SW 1271 (cell line): ENCODE results near the gene KLHDC8B.

Experiments used
- DNase-seq, 2 experiments: peaks; one replicate each; lab custom pipeline; 2025; lab: John Stamatoyannopoulos, UW

Gene KLHDC8B

DNA sequence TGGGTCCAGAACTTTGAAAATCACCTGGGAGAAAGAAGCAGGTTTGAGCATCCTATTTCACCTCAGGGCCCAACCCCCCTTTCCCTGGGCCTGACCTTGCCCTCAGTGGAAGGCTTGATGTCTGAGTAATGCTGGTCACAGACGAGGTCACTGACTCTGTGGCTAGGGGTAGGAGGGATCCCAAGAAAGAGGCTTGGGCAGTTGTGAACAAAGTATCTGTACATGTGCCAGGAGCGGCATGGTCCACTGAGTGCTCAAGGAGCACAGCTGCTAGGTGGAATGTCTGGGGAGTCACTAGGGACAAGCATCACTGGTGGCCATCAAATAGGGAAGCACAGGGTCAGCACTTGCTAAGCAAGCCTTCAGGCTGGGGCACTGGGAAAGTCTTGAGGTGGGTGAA, 12.6 kb upstream of the KLHDC8B start:
- no peak for DNase-seq

- DNase-seq = no peak
These were observed 10.2 kb upstream of the KLHDC8B start for GRCh38 chr3:49161197-49161596.

DNA sequence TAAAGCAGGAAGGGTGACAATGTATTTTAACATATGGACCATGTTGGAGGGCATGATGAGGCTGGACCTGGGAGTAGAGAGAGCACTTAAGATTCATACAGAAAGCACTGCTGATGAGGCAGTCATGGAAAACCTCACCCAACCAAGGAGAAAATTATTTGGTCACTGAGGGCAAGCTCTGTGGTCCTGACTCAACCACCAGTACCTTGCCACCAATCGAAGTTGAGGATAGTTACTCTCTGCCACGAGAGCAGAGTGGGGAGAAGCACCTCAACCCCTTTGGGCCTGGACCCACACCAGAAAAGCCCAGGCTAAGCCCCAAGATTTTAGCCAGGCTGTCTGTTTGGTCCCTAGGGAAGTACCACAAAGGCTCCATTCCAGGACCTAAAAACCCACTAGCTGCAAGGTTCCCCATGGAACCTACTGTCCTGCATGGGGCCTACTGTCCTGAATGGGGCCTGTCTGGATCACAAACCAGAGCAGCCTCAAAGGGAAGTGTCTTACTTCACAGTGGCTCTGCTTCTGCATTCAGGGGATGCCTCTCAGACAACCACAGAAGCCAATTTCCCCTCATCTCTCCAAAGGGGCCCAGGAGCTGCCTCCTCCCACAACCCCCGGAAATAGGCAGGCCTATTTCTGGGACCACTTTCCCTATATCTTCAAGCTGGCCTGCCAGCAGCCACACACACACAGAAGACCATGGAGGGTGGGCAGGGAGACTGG, 9.4 kb upstream of the KLHDC8B start:
- no peak for DNase-seq

DNA sequence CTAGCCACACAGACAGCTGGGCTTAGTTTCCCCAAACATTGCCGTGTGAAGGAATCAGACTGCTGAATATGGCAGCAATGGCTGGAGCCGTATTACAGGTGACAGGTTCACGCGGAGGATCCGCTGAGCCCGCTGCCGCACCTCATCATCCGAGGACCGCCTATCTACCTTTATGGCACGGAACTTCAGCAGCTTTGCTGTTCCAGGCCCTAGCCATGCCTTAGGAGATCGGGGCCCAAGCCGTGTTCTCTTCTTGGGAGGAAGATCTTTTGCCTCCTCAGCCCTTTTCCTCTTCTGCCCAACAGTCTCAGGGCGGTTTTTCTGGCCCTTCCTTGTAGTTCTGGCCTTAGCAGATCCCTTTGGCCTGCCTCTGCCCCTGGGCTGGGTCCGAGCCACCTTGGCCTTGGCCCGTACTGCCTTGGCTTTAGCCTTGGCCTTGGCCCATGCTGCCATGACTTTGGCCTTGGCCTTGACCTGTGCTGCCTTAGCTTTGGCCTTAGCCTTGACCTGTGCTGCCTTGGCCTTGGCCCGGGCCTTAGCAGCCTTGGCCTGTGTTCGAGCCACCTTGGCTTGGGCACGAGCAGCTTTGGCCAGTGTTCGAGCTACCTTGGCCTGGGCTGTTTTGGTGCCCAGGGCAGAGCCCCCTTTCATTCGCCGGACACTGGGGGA, 8.5 kb upstream of the KLHDC8B start:
- DNase-seq = no peak

- no peak for DNase-seq
These were observed 7.8 kb upstream of the KLHDC8B start for GRCh38 chr3:49163609-49164008.

- DNase-seq = no peak
These were observed 6.2 kb upstream of the KLHDC8B start for GRCh38 chr3:49164983-49165720.

- DNase-seq = peak; percentile 35 to 37
These were observed 5.3 kb upstream of the KLHDC8B start, which contains the start of gene CCDC71 for GRCh38 chr3:49165771-49166751. Gene CCDC71, minus strand, starts transcription at chr3:49166331. Its CDS starts 2,123 bp downstream, at chr3:49164208.

GRCh38 chr3:49166752-49167556, 4.4 kb upstream of the KLHDC8B start:
- no peak for DNase-seq

DNA sequence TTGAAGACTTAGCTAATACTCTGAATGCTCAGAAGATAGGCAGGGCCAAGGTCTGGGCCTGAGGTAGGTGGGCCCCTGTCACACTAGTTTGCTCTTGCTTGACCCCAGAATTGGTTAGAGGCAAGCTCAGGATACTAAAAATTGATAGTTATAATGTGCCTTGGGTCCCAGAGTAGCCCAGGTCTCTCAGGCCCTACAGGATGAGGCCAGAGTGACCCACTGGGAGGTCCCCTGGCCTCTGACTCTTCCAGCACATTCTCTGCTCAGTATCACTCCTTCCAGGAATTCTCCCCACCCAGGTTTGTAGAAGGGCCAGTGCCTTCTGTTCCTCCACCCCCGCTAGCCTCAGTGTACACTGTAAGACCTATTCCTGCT, 667 bp upstream of the KLHDC8B start:
- no peak for DNase-seq

DNA sequence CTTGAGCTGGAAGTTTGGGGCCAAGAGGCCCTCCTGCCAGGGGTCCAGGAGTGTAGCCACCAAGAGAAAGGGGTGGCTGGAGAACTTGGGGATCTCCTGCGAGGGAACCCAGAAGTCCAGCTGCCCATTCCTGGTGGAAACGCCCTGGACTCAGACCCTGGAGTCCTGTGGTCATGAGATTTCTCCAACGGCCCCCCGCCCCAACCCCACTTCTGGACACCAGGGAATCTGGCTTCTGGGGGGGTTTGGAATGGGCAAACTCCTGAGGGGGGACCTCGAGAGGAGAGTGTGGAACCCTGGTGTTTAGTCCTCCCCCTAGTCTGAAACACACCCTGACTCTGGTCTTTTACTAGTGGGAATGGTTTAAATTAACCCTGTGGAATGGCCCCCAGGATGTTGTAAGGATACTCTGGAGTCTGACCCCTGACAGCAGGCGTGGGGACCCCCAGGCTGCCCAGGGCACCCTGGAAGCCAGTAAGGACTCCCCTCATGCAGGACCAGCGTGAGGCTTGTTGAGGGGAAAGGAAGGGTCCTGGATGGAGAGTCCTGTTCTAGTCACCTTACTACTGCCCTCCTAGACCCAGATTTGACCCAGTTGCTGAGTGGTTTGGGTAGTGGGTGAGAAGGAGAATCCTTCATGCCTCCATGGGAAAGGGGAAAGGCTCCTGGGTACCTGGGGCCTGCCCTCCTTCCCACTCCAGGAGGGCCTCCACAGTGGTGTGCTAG, 540 bp downstream of the KLHDC8B start:
- DNase-seq = no peak

- DNase-seq = no peak
These were observed 1.2 kb downstream of the KLHDC8B start for GRCh38 chr3:49172551-49173041.

- DNase-seq = no peak
These were observed 1.9 kb downstream of the KLHDC8B start for GRCh38 chr3:49173116-49173791.

DNA sequence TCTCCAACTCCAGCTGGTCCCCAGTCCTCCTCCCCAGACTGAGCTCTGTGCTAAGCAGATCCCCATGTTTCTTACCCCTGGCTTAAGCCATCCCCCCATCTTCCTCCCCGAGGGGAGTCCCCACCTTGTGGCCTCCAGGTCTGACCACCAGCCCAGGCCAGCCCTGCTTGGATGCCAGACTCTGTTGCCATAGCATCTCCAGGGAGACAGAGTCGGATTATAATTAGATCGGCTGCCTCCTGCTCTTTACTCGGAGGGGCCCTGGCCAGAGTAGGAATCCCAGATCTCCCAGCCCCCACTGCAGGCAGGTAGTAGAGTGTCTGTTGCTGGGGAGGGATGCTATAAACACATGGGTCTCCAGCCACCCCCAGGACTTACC, 2.4 kb downstream of the KLHDC8B start:
- no peak for DNase-seq

DNA sequence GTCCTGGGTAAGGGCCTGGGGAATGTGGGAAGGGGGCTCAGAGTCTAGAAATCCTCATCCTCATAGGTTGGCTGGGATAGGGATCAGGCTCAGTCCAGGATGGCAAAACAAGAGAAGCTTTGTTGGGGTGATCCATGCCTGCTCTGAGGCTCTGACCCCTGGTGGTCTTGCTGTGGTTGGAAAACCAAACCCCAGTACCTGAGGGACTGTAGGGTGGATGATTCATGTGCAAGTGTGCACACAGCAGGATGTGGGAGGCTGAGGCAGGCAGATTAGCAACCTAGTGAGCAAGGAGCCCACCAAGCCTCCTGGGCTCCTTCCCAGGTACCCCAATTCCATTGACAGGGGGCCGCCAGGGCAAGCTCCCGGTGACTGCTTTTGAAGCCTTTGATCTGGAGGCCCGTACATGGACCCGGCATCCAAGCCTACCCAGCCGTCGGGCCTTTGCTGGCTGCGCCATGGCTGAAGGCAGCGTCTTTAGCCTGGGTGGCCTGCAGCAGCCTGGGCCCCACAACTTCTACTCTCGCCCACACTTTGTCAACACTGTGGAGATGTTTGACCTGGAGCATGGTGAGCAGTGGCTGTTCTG, 3.1 kb downstream of the KLHDC8B start:
- no peak for DNase-seq

- no peak for DNase-seq
These were observed 4.1 kb downstream of the KLHDC8B start for GRCh38 chr3:49175530-49175929.

DNA sequence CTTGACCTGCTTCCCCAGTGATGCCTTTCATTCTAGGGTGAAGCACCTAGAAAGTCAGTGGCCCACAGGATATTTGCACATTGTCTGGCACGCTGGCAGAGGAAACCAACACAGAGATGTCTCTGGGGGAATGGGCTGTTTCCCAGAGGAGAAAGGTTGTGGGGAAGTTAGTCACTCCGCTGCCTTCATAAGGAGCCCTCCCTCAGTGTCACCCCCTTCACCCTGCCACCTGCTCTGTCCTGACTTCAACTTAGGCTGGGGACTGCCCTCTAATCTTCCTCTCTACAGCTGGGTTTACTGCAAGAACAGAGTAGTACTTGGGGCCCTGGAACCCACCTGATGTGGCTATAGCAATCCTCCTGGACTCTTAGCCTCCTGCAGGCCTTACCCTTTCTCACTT, 5.7 kb downstream of the KLHDC8B start:
- no peak for DNase-seq

DNA sequence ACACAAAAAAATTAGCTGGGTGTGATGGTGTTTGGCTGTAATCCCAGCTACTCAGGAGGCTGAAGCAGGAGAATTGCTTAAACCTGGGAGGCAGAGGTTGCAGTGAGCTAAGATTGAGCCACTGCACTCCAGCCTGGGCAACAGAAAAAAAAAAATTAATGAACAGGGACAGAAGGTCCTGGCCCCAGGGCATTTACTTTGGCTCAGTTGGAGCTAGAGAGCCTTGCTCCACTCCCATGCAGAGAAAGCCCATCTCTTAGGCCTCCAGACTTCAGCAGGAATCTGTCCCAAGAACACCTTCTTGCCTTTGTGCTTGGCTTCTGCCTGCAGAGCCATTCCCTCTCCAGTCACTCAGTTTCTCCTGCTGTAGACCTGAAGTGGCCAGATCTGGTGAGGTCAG, 8.7 kb downstream of the KLHDC8B start:
- DNase-seq = no peak

DNA sequence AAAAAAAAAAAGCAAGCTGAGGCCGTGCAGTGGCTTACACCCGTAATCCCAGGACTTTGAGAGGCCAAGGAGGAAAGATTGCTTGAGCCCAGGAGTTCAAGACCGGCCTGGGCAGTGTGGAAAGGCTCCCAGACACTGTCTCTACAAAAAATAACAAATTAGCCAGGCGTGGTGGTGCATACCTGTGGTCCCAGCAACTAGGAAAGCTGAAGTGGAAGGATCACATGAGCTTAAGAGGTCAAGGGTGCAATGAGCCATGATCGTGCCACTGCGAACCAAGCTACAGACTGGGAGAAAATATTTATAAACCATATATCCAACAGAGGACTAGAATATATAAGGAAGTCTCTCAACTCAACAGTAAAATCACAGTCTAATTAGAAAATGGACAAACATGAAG, 10.0 kb downstream of the KLHDC8B start:
- DNase-seq = no peak

DNA sequence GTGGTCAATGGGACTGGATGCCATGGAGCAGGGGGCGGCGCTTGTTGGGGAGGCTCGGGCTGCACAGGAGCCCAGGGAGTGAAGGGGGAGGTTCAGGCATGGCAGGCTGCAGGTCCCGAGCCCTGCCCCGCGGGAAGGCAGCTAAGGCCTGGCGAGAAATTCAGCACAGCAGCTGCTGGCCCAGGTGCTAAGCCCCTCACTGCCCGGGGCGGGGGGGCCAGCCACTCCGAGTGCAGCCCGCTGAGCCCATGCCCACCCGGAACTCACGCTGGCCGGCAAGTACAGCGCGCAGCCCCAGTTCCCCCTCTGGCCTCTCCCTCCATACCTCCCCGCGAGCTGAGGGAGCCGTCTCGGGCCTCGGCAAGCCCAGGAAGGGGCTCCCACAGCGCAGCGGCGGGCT, 11.3 kb downstream of the KLHDC8B start:
- no peak for DNase-seq
